AG08395 (cell line): ENCODE measurements around the gene UBE2B.
A peak's percentile ranks its signal among the peaks of the same experiment; 100 is the strongest.

Experiments
- DNase-seq: peaks from one replicate; pipeline ENCODE4 v3.0.0; 2012; ENCODE audit warnings: mixed read lengths, low spot score

UBE2B gene

DNA sequence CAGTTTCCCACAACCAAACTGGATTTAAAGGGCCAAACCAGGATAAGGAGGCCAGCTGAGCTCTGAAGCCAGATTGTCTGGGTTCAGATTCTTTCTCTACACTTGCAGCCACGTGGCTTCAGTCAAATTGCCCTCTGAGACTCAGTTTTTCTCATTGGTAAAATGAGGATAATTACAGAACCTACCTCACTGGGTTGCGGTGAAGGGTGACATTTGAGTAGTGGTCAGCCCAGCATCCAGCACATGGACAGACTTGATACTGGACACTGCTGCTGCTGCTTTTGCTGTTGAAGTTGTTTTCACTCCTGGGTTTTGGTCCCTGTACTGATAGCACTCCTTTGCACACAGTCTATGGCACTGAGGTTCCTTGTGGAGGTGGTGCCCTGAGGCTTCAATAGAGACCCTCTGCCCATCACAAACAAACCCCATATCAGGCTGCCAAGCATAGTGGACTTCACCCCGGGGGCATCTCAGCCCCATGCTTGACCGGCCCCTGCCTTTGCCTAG lies 66.0 kb downstream of the UBE2B start:
- DNase-seq = no peak

DNA sequence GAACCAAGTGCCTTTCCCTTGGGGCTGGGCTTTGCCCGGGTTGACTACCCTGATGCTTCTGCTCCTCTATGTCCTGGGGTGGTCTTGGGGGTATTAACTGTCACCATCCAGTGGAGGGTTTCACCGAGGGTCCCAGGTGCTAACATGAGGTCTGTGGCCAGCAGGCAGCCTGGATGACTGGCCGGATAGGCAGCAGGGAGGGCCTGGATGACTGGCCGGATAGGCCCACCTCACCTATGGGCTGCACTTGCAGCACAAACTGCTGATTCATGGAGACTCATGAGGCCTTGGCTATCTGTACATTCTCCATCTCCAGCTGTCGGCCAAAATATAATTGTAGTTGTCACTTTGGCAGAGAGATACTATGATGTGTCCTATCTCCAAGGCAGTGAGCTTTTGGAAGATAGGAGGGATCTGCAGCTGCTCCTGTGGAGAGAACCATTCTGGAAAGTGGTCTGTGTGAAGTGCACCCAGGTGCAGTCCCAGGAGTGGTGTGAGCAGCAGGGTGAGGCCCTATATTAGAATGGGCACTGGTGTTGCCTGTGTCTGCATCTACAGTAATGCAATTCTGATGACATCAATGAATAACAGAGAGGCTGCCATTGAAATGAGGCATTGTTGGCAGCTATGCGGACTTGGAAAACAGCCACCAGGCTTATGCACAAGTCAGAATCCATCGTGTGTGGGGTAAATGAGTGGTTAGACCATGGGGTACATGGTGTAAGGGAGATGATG lies 66.6 kb downstream of the UBE2B start:
- DNase-seq = peak; percentile 57

DNA sequence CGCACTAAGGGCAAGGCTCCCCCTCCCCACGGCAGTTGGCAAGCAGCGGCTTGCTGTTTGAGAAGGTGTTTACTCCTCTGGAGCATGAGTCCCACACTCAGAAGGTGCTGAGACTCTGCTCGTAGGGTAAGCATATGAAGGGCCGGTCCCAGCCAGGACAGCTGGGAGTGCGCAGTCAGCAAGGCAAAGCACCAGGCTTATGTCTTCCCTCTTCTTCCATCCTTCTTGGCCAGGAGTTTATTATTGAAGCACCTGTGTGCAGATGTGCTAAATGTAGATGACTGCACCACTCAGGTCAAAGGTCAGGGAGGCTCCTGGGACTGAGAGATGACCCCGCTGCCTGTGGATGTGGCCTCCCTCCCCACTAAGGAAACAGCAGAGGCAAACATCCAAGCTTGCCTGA lies 67.4 kb downstream of the UBE2B start:
- no peak for DNase-seq

DNA sequence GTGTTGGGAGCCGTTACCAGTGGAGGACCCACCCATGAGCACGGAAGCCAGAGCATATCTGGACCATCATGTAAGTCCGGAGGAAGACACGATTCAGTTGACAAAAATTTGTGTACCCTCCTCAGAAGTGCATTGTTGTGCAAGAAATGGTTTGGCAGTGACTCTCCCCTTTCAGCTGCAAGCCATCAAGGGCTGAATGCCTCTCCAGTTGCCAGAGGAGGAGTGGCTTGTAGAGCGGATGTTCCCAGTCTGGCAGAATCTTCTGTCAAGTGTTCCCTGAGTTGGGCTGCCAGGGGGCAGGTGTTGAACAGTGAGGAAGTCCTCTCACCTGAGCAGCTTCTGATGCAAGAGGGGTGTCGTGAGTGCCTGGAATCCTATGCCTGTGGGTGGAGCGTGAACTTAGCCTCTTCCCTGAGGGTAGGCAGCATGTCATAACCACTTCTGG lies 67.9 kb downstream of the UBE2B start:
- DNase-seq = peak; percentile 93

DNA sequence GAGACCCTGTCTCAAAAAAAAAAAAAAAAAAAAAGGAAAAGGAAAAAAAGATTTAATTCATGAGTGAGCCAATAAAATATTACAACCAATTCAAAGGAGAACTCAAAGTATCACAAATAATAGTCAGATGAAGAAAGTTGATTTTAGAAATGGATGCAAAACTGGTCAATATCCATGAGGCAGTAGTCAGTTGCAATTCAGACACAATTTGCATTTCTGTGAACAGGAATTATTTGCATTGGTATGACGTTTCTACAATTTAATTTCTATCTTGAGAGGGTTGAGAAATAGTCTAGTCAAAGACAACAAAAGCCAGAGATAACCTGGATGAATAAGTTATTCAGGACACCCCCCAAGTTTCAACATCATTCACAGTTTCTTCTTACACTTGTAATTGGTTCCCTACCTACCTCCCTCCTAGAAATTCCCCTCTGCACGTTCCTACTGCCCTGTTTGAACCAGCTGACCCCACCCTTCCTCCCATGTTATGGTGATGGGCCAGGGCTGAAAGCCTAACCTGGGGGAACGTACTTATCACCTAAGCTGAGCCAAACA lies 68.9 kb downstream of the UBE2B start:
- DNase-seq = no peak
